ENCODE data around the gene ARHGEF26.

ARHGEF26 gene

DNA sequence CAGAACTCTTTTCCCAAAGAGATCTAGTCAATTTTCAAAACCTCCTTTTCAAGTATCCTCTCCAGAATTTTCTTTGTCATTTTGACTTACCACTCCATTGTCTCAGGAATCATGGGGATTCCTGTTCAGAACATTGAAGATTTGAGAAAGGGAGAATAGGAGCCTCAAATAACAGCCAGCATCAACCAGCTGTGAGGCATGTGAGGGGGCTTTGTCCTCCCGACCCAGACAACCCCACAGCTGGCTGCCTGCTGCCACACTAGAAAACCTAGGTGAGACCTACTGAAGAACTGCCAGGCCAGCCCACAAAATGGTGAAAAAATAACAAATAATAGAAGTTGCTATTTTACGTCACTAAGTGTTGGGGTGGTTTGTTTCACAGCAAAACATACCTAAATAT lies 5.9 kb upstream of the ARHGEF26 start:
- DNase-seq = no peak

DNA sequence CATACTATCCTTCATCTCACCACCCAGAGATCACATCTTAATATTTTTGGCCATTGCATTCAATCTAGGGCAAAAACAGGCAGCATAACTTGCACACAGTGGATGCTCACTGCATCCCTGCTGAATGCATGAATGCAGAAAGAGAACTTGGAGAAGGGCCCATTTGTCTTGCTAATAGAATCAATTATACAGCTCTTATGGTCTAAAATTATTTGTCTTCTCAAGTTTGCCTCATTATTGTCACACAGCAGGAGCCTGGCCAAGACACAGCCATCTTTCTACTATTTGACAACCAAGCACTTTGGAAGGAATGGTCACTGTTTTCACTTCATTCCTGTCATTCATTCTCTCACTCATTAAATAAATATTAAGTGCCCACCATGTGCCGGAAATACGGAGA lies 1.2 kb upstream of the ARHGEF26 start:
- no peak for DNase-seq

DNA sequence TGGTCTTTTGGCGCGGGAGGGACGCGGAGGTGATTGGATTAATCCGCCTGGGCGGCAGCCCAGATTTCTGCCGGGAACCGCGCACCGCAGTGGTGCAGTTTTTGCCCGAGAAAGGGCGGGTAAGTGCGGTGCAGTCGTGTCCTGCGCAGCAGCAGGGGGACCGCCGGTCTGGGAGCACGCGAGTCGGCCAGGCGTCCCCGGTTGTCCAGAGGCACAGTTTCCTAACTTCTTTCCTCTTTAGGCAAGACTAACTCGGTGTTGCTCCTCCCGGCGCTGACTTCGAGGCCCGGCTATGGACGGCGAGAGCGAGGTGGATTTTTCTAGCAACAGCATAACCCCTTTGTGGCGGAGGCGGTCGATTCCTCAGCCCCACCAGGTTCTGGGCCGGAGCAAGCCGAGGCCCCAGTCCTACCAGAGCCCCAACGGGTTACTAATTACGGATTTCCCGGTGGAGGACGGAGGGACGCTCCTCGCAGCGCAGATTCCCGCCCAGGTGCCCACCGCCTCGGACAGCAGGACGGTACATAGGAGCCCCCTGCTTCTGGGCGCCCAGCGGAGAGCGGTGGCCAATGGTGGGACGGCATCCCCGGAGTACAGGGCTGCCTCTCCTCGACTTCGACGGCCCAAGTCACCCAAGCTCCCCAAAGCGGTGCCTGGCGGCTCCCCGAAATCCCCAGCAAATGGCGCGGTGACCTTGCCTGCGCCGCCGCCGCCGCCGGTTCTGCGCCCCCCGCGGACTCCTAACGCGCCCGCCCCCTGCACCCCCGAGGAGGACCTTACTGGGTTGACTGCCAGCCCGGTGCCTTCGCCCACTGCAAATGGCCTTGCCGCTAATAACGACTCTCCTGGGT lies 736 bp downstream of the ARHGEF26 start:
- no peak for DNase-seq

DNA sequence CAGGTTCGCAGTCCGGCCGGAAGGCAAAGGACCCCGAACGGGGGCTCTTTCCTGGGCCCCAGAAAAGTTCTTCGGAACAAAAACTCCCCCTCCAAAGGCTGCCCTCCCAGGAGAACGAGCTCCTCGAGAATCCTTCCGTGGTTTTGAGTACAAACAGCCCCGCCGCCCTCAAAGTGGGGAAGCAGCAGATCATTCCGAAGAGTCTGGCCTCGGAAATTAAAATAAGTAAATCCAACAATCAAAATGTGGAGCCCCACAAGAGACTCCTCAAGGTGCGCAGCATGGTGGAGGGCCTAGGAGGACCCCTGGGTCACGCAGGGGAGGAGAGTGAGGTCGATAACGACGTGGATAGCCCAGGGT lies 1.3 kb downstream of the ARHGEF26 start:
- DNase-seq = no peak

DNA sequence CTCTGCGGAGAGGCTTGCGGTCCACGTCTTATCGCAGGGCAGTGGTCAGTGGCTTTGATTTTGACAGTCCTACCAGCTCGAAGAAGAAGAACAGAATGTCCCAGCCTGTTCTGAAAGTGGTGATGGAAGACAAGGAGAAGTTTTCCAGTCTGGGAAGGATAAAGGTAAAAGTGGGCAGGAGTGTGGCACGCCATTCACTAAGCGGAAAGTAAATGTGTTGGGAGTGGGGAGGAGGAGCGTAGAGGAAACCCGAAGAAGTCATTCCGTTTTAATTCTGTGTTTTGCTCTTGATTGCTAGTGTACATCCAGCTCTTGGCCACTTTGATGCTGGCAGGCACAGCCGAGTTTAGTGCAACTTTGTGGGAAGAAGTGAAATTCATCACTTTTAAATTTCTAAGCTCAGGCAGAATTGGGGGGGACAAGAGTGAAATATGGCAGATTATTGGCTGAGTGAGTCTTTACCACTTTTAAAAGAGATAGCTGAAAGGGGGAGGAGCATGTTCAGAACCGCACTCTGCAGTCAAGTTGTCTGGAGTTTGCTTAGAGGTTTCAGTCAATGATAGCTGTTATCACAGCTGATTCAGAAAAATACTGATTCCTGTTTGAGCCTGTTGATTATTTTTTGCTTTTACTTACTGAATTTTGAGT lies 1.8 kb downstream of the ARHGEF26 start:
- no peak for DNase-seq

DNA sequence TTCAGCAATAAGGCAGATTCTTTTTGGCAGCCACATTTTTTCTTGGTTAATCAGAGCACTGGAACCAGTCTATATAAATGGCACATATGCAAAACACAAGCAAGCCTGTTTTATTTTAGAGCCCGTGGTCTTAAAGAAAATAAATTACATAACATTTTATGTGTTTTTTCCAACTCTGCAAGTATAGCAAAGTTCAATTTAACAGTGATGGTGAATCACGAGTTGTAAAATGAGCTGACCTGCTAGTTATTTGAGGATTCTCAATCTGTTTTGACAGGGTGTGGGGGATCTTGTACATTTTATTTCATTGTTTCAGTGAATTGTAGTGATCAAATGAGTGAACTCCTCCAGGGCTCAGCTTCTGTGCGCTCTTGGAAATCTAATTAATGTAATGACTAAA lies 2.7 kb downstream of the ARHGEF26 start:
- DNase-seq = no peak

DNA sequence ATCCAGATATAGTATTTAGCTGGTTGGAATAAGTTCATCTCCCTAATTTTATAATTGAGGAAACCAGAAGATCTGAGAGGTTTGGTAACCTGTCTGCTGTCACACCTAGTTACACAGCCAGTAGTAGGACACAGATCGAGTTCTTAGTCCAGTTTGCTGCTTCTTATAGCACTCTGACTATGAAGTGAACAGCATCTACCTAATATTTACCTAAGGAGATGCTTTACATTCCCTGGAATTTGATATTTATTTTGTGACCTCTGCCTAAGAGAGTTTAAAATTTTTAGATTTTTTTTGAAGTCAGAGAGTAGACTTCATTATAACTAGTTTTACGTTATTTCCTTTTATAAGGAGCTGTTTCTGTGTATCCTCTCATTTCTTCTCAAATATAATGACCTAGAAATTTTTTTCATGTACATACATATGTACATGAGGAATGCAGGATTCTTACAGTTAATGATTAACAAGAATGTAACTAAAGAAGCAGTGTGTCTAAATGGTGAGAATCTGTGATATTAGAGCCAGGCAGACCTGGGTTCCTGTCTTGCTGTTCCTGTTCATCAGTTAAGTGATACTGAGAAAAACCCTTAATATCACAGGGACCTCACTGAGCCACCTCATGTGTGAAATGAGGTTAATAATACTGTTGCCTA lies 4.3 kb downstream of the ARHGEF26 start:
- no peak for DNase-seq

DNA sequence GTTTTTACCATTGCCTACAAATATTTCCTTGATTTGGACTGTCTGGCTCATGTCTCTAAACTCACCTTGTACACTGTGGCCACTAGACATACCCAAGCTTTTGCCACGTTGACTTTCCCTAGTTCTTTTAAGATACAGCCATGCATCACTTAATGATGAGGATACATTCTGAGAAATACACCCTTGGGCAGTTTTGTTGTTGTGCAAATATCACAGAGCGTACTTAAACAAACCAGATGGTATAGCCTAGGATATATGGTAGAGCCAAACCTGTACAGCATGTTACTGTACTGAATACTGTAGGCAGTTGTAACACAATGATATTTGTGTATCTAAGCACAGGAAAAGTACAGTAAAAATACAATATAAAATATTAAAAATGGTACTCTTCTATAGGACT lies 5.5 kb downstream of the ARHGEF26 start:
- no peak for DNase-seq

DNA sequence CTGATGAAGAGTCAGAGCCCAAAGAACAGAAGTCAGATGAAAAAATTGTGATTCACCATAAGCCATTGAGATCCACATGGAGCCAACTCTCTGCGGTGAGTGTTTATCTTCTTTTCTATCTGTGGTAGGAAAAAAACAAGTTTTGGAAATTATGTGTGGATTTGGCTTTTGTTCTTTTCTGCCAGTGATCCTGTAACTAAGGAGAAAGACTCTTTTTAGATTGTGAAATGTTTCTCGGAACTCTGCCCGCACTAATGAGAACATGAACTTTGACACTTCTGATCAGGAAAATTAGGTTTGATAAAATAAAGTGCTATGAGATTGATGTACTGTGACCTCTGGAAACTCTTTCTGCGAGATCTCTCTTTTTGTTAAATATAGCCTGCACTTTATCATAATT lies 8.4 kb downstream of the ARHGEF26 start:
- DNase-seq = no peak

DNA sequence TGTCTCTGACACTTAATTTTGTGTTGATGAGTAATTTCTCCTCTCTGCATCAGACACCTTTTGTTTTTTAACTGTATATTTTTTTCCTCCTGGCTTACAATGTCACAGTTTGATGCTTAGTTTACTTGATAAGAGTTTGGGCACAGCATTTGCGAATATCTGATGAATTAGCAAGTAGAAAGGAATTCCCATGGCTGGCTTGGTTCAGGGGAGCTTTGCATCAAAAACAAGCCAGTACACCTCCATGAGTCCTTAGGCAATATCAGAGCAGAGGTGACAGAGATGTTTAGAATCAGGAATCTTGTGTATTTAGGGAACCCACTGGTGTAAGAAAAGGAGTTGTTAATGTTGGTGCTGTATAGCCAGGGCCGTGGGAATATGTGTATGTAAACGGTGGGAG lies 9.3 kb downstream of the ARHGEF26 start:
- no peak for DNase-seq

DNA sequence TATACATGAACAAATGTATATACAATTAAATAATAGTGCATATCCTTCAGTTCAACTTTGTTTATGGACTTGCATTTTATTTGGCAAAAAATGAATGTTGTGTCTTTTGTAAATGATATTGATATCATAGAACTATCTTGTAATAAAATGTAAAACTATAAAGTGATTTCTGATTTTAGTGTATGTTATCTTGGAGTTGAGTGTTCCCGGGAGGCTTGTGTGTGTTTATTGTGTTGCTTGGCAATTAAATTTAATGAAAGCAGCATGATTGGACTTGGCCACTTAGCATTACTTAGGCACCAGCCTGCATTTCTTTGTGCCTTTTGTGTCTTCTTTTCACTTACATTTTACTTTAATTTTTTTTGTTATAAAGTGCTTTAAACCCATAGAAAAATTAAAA lies 10.6 kb downstream of the ARHGEF26 start:
- no peak for DNase-seq

DNA sequence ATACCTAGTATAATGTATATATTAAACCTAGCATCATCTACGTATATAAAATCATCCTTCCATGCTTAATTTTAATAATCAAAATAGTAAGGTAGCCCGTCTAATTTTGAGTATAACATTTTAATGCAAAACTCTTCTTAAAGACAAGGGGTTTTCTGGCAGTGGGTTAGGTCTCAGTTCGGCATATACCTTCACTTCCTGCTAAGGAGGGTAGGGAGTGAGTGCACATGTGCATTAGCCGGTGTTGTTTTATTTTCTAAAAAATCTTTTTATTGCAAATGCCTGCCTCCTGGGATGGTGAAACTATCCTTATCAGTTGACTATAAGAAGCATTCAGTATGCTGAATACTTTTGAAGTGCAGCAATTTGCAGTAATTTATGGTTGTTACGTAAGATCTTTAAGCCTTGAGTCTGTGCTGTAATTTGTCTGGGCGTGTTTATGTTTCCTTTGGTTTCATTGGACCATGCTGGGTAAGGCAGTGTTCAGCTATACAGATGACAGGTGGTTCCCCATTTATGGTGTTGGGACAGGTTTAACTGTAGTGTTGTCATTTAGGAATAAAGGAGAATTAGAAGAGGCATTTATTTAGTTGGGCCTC lies 11.7 kb downstream of the ARHGEF26 start:
- DNase-seq = no peak

DNA sequence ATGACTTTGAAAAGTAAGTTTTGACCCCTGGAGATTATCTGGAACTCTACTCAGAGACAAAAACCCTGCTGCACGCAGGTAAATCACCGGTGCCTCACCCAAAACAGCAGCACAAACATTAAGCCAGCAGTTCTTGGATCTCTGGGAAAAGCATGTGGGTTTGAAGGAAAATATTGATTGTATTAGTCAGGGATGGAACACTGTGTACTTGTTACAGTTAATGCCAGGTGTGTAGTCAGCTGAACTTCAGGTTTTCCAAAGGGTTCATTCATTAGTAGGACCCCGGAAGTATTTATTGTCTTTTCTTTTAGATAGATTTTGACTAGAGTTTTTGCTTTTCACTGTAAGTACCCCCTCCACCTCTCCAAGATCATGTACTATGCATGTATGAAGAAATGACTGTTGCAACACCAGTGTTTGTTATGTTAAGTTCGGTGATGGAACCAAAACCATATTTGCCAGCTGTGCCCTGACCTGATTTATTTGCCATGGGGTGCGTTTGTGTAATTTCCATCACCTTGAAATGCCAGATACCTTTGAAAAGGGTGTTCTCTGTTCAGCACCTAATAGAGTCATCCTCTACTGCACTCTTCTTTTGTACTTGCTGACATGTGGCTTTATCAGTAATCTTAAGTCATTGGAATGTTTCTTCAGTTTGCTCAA lies 14.5 kb downstream of the ARHGEF26 start:
- DNase-seq = no peak

DNA sequence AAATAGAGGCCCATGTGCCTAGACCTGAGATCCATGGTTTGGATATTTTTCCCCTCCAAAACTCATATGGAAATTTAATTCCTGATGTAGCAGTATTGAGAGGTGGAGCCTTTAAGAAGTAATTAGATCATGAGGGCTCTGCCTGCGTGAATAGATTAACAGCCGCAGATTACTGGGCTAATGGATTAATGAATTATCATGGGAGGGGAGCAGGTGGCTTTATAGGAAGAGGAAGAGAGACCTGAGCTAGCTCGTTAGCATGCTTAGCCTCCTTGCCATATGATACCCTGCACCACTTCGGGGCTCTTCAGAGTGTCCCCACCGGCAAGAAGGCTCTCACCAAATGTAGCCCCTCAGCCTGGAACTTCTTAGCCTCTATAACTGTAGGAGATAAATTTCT lies 15.8 kb downstream of the ARHGEF26 start:
- DNase-seq = no peak

DNA sequence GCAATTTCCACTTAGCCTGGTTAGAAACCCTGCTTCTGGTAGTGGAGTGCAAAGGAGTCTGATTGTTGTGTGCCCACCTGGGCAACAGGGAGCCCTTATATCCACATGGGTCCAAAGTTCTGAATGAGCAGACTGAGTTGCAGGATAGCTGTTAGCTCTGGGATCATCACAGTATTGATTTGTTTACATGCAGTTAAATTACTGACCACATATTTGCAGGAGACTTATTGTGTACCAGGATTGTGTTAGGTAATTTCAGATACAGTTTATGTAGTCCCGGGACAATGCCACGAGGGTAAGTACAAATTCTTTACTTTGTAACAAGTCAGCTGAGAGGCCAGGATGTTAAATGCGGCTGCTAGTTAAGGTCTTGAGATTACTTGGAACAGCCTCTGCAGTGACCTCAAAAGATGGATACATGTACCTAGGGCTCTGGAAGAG lies 18.8 kb downstream of the ARHGEF26 start:
- DNase-seq = no peak

DNA sequence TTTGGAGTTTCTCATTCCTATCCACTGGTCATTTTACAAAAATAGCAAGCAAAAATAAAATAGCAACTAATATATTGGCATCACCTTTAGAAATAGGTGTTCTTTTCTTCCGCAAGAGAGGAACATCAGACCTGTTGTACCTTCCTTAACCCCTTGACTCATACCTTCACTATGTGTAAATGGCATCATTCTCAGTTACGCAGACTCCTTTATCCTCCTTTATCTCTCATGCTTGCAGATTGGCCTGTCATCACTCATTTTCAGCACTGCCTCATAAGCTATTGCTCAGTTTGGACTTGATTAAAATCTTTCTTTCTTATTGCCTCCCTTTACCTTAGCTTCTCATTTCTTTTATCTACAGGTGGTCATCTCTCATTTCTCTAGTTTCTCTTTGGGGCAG lies 21.4 kb downstream of the ARHGEF26 start:
- DNase-seq = no peak

DNA sequence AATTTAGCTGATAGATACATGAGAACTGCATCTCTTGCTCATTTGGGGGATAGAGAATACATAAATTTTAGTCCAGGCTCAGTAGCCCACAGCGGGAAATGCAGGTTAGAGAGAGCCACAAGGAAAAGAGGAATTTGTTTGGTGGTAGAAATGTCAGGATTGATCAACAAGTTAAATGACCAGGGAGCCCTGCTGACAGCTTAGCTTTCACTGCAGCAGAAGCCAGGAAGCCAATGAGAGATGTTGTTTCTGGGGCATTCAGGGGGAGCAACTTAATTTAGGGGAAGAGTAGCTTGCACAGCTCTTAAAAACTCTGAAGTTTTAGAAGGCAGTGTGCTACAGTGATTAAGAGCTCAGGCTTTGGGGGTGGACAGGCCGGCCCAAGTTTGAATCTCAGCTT lies 22.7 kb downstream of the ARHGEF26 start:
- DNase-seq = no peak

DNA sequence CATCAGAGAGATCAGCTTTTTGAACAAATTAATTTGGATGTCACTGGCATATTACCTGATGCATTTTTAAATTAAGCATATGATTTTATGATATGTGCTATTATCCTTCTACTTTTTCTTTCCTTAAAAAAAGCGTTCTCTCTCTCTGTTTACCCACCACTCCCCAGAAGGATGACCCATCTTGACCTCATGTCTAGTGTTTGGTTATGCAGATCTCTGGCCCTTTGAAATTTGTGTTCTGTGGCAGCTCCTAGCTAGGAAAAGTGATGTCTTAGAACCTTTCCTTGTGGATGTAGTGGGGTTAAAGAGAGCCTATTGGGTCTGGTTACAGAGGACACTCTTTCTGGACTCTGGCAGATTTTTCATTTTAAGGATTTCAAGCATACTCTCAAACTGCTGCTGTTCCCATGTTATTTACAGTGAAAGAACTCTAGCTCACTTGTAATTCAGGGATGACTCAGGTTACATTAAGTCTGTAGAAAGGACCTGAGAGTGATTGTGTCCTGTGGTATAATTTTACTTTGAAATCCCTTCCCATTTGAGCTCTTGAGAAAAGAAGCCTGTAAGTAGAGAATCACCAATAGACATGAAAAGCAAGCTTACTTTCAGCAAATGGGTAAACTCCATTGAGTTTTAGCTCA lies 23.8 kb downstream of the ARHGEF26 start:
- DNase-seq = no peak

DNA sequence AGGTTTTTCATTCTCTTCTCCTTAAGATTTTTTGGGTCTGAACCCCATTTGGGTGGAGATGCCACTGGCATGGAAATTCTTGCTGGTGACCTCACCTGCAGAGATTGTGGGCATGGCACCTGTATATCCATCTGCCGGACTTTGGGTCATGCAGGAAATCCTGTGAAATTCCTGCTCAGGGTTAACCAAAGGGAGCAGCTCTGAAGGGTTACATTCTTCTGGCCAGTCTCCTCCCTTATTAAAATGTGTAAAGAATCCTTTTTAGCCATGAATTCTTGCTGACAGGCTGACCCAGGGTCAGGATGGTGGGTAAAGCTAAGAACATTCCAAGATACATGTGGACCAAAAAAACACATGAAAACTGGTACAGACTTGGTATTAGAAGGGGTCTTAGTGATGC lies 27.4 kb downstream of the ARHGEF26 start:
- DNase-seq = no peak

DNA sequence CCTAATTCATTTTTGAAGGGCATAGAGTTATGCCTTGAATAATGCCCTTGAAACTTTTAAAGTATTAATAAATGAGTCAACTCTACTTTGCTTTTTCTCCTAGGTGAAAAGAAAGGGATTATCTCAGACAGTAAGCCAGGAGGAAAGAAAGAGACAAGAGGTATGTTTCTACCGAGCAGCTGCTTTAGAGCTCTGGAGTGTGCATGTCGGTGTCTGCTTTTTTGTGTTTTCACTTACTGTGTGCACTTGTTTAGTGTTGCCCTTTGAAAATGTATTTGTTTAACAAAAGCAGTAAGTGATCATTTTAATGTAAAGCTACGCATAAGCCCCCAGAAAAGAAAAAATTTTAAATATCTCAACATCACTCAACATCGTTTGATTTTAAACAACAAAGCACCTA lies 28.1 kb downstream of the ARHGEF26 start:
- DNase-seq = no peak

DNA sequence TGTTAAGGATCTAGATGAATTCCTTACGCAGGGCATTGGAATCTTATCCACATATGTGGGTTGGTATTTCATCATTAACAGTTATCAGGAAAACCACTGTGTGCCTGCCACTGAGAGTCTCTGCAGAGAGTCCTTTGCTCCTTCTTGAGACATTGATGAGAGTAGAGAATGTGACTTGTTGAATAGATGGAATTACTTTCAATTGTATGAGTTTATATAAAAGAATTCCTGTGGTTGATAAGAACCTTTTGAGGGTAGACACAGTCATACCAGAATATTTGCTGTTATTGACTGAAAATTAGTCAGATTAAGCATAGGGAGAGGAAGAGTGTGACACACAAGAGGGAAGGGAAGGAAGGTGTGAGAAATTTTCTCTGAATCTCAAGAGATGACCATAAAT lies 30.8 kb downstream of the ARHGEF26 start:
- no peak for DNase-seq

DNA sequence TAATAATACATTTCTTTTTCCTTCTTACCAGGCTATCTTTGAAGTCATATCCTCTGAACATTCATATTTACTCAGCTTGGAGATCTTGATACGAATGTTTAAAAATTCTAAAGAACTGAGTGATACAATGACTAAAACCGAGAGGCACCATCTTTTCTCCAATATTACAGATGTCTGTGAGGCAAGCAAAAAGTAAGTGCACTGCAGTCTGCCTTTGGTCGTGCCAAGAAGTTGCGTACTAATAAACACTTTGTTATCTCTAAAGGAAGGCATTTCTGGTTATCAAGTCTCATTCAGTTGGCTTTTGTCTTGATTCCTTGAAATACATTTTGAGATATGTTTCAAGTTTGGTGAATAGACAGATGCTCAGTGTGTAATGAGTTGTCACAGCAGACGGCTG lies 31.6 kb downstream of the ARHGEF26 start:
- DNase-seq = no peak

DNA sequence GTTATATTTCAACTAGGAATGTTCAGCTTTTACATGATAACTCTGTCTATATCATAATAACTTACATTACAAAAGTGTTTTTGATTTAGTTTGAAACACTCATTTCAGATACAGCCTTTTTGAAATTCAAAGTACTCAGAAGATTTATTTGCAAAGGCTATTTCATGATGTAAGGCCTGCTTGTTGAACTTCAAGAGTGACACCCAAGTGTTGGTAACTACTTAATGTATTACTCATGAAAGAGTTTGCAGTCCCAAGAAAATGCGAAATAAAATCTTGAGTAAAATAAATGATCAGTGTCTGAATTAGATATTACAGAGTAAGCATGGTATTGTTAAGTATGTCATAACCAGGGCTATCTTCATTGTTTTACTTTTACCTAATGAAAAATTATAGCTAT lies 35.3 kb downstream of the ARHGEF26 start:
- DNase-seq = no peak

All from NCI-H2081 treated with DMSO at 0.1 percent for 48 hours (cell line).